HG03108 (cell line): ENCODE measurements around the gene FOXO3.
"Not testable (repeated sequence)": the region's sequence is repeated elsewhere in the genome, so short reads cannot be mapped to it uniquely, and the experiment has no call there.

Experiments used
- ATAC-seq: cut with Tn5 transposase; IDR thresholded peaks from one replicate; pipeline ENCODE4 v1.9.1; 2021; ENCODE audit warnings: moderate library complexity; ENCODE audit not compliant: unreplicated experiment

FOXO3 gene

DNA sequence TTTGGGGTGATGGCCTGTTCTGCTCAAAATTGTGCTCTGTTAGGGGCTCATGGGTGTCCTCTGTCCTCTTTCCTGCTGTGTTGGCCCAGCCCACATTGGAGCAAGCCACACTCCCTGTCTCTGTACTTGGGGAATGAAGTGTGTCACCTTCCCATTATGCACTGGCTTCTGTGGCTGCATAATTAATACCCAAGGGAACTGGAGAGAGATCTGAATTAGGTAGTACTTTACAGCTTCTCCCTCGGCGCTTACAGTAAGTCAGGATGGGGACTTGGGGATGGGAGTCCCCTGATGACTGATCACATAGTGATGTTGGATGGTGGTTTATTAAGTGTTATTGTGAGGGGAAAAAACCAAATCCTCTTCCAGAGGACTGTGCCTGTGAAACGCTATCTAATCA lies 116.6 kb downstream of the FOXO3 start:
- no peak for ATAC-seq

DNA sequence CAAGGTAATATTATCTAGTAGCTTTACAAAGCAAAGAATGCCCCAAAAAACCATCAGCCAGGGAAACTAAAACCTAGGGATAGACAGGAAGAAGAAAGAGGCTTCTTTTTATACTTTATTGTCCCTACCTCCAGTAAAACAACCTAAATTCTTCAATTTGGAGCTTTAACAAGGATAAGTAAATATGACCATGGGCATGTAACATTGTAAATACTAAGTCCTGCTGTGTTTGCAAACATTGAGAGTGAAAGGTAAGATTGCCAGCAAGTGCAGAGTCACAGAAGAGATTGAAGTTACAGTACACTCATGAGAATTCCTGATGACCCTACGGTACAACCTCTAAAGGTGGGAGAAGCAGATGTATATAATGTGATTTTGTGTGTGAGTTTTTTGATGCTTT lies 117.2 kb downstream of the FOXO3 start:
- no peak for ATAC-seq

DNA sequence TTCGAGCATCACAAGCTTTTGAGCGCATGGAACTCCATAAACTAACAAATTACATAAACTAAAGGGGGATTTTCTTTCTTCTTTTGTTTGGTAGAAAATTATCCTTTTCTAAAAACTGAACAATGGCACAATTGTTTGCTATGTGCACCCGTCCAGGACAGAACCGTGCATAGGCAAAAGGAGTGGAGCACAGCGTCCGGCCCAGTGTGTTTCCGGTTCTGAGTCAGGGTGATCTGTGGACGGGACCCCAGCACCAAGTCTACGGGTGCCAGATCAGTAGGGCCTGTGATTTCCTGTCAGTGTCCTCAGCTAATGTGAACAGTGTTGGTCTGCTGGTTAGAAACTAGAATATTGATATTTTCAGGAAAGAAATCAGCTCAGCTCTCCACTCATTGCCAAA lies 119.6 kb downstream of the FOXO3 start:
- ATAC-seq = not testable (repeated sequence)

DNA sequence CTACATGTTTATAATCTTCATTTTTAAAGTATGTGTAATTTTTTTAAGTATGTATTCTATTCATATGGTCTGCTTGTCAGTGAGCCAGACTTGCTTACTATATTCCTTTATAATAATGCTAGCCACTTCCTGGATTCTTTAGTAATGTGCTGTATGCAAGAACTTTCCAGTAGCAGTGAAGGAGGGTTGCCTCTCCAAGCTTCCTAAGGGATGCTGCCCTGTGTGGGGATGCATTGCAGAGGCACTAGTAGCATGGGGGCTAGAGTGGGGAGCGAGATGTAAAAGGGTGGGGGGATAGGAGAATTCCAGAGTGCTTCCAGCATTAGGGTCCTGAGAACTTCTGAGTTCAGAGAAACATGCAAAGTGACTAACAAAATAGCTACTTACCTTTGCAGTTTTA lies 121.0 kb downstream of the FOXO3 start:
- ATAC-seq = not testable (repeated sequence)

DNA sequence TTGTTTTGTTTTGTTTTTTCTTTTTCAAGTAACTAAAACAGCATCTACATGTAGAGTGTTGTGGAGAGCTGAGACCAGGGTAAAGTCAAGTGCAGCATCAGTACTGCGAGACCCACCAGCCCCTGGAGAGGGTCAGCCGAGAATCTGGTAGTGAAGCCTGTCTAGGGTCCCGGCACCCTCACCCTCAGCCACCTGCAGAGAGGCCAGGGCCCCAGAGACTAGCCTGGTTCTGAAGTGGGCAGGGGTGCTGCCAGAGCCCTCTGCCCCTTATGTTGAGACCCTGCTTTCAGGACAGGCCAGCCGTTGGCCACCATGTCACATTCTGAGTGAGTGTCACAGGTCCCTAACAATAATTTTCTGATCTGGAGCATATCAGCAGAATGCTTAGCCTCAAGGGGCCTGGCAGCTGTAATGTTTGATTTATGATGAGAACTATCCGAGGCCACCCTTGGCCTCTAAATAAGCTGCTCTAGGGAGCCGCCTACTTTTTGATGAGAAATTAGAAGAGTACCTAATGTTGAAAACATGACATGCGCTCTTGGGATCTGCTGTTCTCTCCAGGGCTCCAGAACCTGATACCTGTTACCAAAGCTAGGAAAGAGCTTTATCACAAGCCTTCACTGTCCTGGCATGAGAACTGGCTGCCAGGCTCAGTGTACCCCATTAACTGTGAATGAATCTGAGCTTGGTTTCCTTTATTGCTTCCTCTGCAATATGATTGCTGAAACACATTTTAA lies 121.8 kb downstream of the FOXO3 start:
- ATAC-seq = not testable (repeated sequence)

DNA sequence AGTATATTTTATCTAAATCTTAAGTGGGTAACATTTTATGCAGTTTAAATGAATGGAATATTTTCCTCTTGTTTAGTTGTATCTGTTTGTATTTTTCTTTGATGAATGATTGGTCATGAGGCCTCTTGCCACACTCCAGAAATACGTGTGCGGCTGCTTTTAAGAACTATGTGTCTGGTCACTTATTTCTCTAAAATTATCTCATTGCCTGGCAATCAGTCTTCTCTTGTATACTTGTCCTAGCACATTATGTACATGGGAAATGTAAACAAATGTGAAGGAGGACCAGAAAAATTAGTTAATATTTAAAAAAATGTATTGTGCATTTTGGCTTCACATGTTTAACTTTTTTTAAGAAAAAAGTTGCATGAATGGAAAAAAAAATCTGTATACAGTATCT lies 123.3 kb downstream of the FOXO3 start:
- ATAC-seq = not testable (repeated sequence)

DNA sequence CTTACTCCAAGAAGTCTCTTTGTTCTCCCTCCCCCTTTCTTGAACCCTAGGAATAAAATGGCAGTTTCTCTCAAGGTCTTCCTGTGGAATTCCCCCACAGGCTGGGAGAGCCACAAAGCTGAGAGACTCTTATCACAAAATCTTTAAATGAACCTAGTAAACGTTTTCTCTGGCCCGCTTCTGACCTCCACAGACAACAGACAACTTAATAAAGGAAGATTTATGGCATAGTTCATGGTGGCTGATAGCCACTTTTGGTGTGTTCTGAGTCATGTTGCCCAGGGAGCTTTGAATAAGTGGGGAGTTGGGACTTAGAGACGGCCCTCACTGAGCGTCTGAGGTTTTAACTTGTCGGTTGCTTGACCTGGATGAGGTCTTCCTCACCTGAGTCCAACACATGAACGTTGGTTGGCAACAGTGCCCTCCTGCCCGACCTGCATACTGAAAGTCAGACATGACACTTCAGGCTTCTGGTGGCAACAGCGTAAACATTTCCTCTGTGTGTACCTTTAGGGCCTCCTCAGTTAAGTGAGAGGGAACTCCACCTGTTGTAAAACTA lies 124.1 kb downstream of the FOXO3 start:
- no peak for ATAC-seq

DNA sequence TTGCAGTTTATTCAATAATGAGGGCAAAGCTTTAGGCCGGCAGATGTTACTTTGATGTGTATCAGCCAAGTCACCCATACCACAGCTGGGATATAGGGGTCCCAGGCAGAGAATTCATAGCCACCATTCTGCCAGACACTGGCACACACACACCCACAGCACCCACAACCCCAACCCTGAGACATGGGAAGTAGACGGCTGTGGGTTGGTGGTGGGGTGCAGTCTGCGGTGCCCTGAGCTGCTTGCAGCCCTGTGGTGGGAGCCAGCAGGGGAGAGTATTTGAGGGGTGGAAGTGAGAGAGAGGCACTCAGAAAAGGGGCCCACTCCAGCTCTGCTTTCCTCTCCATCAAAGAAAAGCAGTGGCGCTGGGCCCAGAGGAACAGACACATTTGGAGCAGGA lies 125.3 kb downstream of the FOXO3 start:
- no peak for ATAC-seq

DNA sequence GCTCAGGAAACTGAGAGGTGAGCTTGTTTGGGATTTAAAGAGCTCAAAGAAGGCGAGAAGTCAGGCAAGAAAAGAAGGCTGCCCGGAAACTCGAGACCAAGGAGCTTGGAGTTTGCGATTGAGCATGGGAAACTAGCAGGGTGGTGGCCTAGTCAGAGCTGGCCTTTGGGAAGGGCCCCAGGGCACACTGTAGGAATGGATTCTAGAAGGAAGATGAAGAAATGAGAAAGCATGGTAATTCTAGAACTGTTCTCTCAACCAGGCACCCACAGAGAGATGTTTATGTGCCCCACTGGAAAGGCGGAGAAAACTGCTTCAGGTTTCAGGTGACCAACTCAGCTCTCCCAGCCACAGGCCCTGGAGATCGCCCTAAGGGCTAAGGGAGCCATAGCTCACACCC lies 126.2 kb downstream of the FOXO3 start:
- ATAC-seq = no peak

DNA sequence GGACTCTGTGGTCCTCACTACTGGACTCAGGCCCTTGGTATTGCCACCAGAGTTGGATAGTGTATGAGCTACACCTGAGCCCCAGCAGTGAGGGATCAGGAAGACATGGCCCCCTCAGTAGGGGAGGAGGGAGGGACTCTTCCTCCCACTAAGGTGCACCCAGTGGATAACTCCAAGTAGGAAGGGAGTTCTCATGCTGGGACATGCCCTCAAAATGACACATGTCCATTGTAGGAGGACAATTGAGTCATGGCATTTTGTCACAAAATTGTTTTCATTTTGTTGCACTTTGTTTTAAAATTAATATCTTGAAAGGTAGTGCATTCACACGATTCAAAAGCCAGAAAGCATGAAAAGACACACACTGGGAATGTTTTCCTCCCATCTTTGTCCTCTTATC lies 127.2 kb downstream of the FOXO3 start:
- ATAC-seq = no peak

DNA sequence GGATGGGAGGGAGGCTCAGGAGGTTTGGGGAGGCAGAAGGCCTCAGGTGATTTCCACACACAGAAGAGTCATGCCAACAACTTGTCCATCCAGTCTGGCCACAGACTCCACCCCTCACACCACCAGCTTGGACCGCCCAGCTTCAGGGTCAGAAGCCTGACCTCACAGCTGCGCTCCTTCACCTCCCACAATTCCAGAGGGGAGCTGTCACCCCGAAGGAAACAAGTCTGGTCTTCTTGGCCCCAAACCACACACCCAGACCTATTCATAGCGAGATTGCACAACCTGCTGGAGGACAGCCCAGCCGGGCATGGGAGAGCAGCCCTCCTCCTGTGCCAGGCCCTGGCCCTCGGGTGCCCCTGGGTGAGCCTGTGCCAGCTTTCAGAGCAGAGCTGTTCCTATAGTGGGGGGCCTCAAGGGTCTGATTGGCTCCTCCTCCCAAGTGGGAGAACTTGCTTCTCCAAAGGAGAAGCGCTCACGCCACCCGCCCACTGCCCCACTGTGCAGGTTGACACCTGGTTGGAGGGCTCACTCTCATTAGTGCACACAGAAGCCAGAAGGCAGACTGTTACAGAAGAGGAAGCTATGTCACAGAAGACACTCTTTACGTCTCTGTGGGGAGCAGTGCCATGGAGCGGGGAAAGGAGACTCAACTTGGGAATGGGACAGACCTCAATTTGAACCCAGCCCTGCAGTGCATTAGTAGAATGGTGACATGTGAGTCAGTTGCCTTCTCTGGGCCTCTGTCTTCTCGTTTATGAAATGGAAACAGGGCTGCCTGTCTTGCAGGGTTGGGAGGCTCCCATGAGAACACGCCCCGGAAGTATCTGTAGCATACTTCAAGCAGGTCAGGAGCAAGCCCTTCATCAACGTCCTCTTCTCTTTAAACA lies 128.8 kb downstream of the FOXO3 start:
- no peak for ATAC-seq

DNA sequence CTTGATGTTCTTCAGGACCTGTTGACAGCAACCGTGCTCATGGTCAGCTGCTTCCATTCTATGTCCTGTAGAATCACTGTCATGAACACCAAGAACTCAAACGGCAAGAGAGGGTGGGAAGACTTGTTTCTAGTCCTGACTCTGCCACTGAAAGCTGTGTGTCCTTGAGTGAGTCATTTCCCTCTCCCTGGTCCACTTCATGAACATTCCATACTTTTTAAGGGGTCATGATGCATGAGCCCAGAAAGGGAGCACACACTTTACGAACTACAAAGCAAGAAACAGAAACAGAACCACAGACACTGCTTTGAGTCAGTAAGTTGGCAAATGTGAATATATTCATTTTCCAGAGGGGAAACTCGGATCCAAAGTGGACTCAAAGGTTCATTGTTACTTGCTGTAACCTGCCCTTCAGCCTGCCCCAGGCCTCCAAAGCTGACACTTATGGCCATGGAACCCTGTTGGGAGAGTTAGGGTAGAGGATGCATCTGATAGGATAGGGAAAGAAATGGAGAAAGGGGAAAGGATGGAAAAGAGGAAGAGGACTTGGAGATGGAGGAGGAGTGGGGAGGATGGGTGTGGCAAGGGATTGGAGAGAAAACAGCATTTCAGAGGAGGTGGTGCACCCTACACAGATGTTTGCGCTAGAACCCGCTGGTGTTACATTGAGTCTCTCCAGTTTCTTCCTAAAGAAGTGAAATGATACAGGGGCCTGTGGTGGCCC lies 129.8 kb downstream of the FOXO3 start:
- ATAC-seq = no peak

DNA sequence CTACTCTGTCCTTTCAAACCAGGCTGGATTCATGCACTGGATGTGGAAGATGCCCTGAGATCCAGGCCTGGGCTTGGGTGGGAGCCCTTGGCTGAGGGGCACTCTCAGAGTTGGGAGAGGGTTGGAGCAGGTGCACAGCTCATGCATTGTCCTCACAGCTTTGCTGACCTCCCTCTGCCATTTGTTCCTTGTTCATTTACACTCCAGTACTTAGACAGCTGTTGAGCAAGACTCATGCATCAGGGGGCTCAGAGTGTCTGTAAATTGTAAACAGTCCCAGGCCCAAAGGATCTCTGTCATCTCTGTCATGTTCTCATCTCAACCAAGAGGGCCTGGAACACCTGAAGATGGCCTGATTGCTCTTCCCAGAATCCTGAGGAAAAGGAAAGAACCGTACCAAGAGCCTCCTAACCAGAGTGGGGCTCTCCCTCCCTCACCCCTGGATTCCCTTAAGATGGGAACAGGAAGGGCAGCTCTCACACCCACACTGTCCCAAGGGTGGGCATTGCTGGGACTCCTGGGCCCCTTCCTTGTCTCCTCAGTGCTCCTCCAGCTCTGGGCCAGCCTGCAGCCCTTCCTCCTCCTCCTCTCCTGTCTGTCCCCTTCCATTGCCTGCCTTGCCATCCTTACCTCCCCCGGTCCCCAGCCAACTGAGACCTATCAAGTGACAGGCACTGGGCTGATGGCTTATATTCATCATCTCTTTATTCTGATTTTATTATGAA lies 132.9 kb downstream of the FOXO3 start:
- no peak for ATAC-seq

DNA sequence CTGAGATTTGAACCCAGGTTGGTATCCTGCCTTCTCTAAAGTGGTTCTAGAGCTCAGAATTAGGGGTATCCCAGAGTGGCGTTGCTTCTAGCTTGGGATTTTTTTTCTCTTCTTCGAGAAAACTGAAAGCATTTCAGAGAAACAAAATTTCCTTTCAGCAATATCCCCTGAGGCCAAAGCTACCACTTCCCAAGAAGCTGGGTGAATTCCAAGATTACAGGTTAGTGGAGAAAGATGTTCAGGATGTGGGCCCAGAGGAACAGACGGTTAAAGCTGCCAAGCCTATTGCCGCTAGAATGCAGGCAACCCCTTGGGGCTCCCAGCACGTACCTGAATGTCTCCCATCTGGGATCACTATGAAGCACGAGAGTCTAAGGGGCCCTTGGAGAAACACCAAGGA lies 134.1 kb downstream of the FOXO3 start:
- ATAC-seq = no peak

DNA sequence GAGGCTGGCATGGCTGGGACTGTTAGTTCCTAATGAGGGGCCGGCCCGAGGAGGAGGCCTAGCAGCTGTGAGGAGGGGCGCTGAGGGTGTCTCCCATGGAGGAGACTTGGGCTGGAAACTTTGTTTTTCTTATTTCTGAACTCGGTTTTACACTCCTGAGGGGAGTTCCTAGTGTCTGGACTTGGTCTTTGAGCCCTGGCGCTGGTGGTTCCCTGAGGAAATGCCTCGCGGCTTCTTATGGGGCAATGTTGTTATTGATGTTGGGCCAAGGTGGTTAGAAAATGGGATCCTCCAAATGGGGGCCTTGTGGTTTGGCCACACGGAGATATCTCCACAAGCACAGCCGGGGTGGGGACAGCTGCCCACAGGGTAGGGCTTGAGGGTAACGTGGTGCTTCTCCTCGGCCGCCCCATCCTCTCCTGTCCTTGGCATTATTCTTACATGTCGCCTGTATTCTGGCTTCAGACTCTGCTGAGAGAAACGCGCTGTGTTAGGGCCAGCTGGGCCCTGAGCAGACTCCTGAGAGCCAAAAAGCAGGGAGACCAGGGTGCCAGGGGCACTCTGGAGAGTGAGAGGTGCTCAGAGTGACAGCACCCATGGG lies 136.9 kb downstream of the FOXO3 start:
- no peak for ATAC-seq

DNA sequence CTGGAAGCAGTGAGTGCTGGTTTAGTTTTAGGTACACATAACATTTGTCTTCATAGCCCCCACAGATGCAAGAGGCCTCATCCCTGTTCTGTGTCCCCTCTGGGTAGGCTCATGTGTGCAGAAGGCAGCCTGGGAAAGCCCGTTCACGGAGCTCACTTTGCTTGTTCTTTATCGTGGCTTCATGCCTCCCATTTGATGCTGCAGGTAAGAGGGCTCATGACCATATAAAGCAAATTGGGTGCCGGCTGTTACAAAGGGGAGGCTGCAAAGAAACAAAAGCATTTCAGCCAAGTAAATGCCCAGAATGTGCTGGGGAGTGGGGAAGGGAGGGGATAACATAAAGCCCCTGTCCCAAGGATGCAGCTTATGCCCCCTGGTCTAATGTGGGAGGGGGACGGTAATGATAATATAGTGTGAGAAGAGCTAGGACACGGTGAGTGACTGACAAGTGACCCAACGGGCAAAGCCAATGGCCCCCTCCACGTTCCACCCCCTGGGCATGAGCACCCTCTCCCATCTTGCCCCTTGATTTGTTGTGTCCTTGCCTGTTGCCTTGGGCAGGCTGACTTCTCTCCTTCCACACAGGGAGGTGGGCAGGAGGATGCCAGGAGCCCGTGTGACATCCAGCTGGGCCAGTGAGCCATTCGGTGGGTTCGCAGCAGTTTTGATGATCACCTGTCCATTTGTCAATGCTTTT lies 138.0 kb downstream of the FOXO3 start:
- no peak for ATAC-seq

DNA sequence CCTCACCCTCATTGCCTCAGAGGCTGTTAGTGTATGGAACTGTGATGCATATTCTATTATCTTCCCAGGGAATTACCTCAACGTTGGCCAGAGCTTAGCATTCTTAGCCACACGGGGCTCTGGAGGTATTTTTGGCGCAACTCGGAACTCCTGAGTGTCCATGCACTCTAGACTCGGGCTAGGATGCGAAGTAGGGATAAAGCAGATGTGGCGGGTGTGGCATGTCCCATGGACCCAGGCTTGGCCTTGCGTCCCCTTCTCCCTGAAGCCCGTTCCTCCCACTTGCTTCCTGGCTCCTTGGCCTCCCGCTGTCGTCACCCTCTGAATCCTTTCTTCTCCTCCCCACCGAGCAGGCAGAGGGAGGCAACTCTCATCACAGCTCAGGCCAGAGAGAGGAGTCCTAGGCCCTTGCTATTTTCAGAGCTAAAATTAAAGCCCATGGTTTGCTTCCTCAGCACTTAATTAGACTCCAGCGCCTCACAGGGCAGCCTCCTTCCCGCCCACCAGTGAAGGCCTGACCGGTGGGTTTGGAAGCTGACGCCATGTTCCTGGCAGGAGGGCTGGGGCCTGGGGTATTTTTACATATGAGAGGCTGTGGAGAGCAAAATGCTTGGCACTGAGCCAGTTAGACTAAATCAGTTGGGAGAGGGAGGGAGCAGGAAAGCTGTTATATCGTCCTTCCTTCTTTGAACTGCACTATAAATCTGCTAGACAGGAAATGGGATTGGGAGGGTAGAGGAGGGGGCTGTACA lies 138.7 kb downstream of the FOXO3 start:
- no peak for ATAC-seq

DNA sequence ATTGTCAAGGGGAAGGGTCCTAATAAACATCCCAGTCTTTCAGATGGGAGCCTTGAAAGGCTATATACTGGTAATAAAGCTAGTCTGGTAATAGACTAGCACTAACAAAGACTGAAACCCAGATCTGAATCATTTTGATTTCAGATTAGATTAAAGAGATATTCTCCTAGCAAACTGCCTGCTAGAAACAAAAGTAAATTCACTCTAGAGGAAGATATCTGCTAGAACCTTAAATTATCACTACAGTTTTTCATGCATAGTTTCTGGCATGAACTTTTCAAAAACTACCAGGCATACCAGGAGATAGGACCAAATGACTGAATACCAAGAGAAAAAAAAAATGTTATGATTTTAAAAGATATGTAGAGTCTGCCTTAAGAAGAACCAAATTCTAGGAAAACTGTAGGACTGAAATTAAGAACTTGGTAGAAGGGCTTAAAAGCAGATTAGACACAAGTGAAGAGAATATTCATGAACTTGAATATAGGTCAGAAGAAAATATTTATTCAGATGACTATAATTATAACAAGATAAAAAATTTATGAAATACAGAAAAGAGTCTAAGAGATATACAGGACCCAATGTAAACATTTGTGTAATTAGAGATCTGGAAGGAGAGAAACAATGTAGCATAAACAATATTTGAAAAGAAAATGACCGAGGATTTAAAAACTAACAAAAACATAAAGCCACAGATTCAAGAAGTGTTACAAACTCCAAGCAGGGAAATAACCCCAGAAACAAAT lies 141.6 kb downstream of the FOXO3 start:
- no peak for ATAC-seq
